K562 (cell line): ENCODE measurements around the gene PRPF8. TPM values are rescaled to one million over a fixed set of nuclear protein-coding genes. Genes with fewer than 3 reads are reported as not detected.

Experiments
- ATAC-seq: fragments of 200-7000 bp; cut with Tn5 transposase; 3 replicates; pipeline ENCODE4 v1.9.1; 2020; ENCODE audit warnings: moderate library complexity
- BruUV-seq: library from RNA; stranded (reverse); fragments of 400-500 nt; replicated peaks from 2 replicates; lab custom pipeline; 2021; lab: Mats Ljungman, UMichigan
- CTCF ChIA-PET: fragments of 300-600 bp; formaldehyde crosslinking; extraction: SDS; loops from one replicate; lab custom pipeline; 2021; ENCODE audit warnings: low intra/inter-chr PET ratio; lab: Yijun Ruan, JAX
- POLR2A ChIA-PET: fragments of 300-600, 350-650 bp; sonication (Branson Sonifier 250); formaldehyde crosslinking; extraction: SDS; loops from one replicate; lab custom pipeline; 2021; ENCODE audit warnings: antibody characterized with exemption, inconsistent platforms; lab: Yijun Ruan, JAX
- DNase-seq, 4 experiments: peaks; one replicate each; pipeline versions ENCODE4 v3.0.0 to v3.0.0-alpha.2; 2011 to 2018; ENCODE audit warnings: low spot score in 3 of 4, mixed read lengths in 3 of 4; ENCODE audit errors: extremely low read depth in 1 of 4
- FAIRE-seq: peaks from 2 replicates; lab custom pipeline; 2011; peaks lifted over from hg19 to GRCh38; lab: Jason Lieb, UNC
- H2AFZ ChIP-seq: 2 replicates; pipeline ENCODE4 v1.6.0; 2011; ENCODE audit warnings: low read depth, low read length, control low read depth, inconsistent platforms
- H3K27ac ChIP-seq: fragments of 200-600 bp; 3 replicates; pipeline ENCODE4 v1.8.0; 2011; ENCODE audit warnings: low read depth, mild to moderate bottlenecking, control low read depth, inconsistent platforms, low read length, moderate library complexity, mixed read lengths; ENCODE audit errors: extremely low read depth
- H3K27me3 ChIP-seq, 2 experiments: fragments of 300-600 bp in 1 of 2; 2 replicates in 1 of 2; 3 replicates in 1 of 2; pipeline versions ENCODE4 v1.6.0 to v1.8.0; 2011; ENCODE audit warnings: inconsistent platforms in 2 of 2, low read length in 2 of 2, mild to moderate bottlenecking in 1 of 2, mixed read lengths in 1 of 2, moderate library complexity in 1 of 2; ENCODE audit not compliant: control insufficient read depth in 2 of 2, insufficient read depth in 2 of 2
- H3K36me3 ChIP-seq: fragments of 300-600 bp; 3 replicates; pipeline ENCODE4 v1.8.0; 2011; ENCODE audit warnings: mild to moderate bottlenecking, low read length, inconsistent platforms; ENCODE audit not compliant: control insufficient read depth, insufficient read depth
- H3K4me1 ChIP-seq, 2 experiments: fragments of 200-600 bp in 1 of 2; replicated peaks in 1 of 2; 2 replicates in 1 of 2; 3 replicates in 1 of 2; pipeline versions ENCODE4 v1.5.1 to v1.8.0; 2011; ENCODE audit warnings: inconsistent platforms in 2 of 2, low read length in 2 of 2, mild to moderate bottlenecking in 1 of 2, mixed read lengths in 1 of 2, moderate library complexity in 1 of 2; ENCODE audit not compliant: control insufficient read depth in 2 of 2, insufficient read depth in 2 of 2
- H3K4me2 ChIP-seq: 2 replicates; pipeline ENCODE4 v1.6.1; 2011; ENCODE audit warnings: low read length, control low read depth, inconsistent platforms, mixed read lengths; ENCODE audit not compliant: insufficient read depth
- H3K4me3 ChIP-seq: fragments of 200-600 bp; sonication (generic), shearing (Covaris generic); 2 replicates; pipeline ENCODE4 v1.5.1; 2016; ENCODE audit warnings: control low read depth, inconsistent platforms
- H3K79me2 ChIP-seq: fragments of 200-600 bp; 3 replicates; pipeline ENCODE4 v1.8.0; 2011; ENCODE audit warnings: low read length, inconsistent platforms; ENCODE audit not compliant: control insufficient read depth, insufficient read depth
- H3K9ac ChIP-seq, 2 experiments: 2 replicates each; pipeline versions ENCODE4 v1.6.0 to v1.6.1; 2011; ENCODE audit warnings: low read depth in 2 of 2, low read length in 2 of 2, control low read depth in 1 of 2, inconsistent platforms in 1 of 2, mild to moderate bottlenecking in 1 of 2, mixed read lengths in 1 of 2; ENCODE audit not compliant: insufficient read depth in 1 of 2
- H3K9me1 ChIP-seq: one replicate; pipeline ENCODE4 v1.6.0; 2011; ENCODE audit warnings: inconsistent platforms, mild to moderate bottlenecking, low read length, moderate library complexity; ENCODE audit not compliant: control insufficient read depth, insufficient read depth
- H3K9me3 ChIP-seq: replicated peaks from 2 replicates; pipeline ENCODE4 v1.5.1; 2011; ENCODE audit warnings: low read depth, low read length, inconsistent platforms; ENCODE audit not compliant: control insufficient read depth, insufficient read depth
- H4K20me1 ChIP-seq: replicated peaks from 2 replicates; pipeline ENCODE4 v1.6.1; 2011; ENCODE audit warnings: low read length, inconsistent platforms, mixed read lengths; ENCODE audit not compliant: control insufficient read depth, insufficient read depth
- KLF13 ChIP-seq: fragments of 450-650 bp; IDR thresholded peaks from 2 replicates; pipeline ENCODE4 v1.6.1; 2016; ENCODE audit warnings: missing genetic modification characterization, low read depth, mild to moderate bottlenecking, missing compliant biosample characterization, moderate library complexity, borderline replicate concordance
- NR2C2 ChIP-seq, 2 experiments: fragments of 200-800 bp in 1 of 2; sonication (Bioruptor generic) in 1 of 2; sonication (generic) in 1 of 2; formaldehyde crosslinking in 1 of 2; IDR thresholded peaks; 2 replicates each; pipeline versions ENCODE4 v1.6.1 to v1.8.0; 2016 to 2022; ENCODE audit warnings: mild to moderate bottlenecking in 1 of 2, missing compliant biosample characterization in 1 of 2, missing genetic modification characterization in 1 of 2, missing genetic modification reagents in 1 of 2
- POLR2A ChIP-seq: fragments of 450-650 bp; conservative IDR thresholded peaks from 2 replicates; pipeline ENCODE4 v1.6.1; 2016
- POLR2AphosphoS5 ChIP-seq: IDR thresholded peaks from 2 replicates; pipeline ENCODE4 v1.6.1; 2011; ENCODE audit warnings: mild to moderate bottlenecking, low read depth, low read length, moderate library complexity; ENCODE audit not compliant: control insufficient read depth, insufficient read depth
- SUPT5H ChIP-seq: fragments of 450-650 bp; IDR thresholded peaks from 2 replicates; pipeline ENCODE4 v1.6.1; 2016
- ZBTB7A ChIP-seq: IDR thresholded peaks from 2 replicates; pipeline ENCODE4 v1.6.1; 2011; ENCODE audit warnings: low read depth, mild to moderate bottlenecking, low read length, moderate library complexity, borderline replicate concordance; ENCODE audit not compliant: control insufficient read depth
- WGBS: fragments of 100-300 bp; shearing (Covaris generic); methylation state at CpG from one replicate; pipeline ENCODE4 v1.1.6; 2016; ENCODE audit warnings: low coverage, mixed read lengths; ENCODE audit not compliant: insufficient coverage; ENCODE audit errors: missing lambda C conversion rate; 5-methylcytosine and 5-hydroxymethylcytosine counted together
- in situ Hi-C: fragments of 300-500 bp; cut with MboI; formaldehyde crosslinking; loops from 4 replicates; pipeline ENCODE4 v1.15.0; 2018; ENCODE audit warnings: inconsistent platforms, mixed read lengths
- intact Hi-C: fragments of 100-400 bp; cut with micrococcal nuclease; formaldehyde crosslinking; loops from 2 replicates; pipeline ENCODE4 v1.14.2; 2022
- polyA plus RNA-seq, 8 experiments: library from polyadenylated mRNA; depleted of rRNA in 4 of 8; stranded (reverse) in 5 of 8; unstranded in 3 of 8; fragments of >200 nt; fragmentation: Nextera tagmentation in 2 of 8; fragmentation: Illumina TruSeq in 1 of 8; extraction: Ambion mirVana in 2 of 8; extraction: Trizol in 1 of 8; gene quantifications; 2 replicates each; pipeline versions ENCODE4 v1.2.1 to v1.2.3, GENCODE V29; 2011 to 2014; ENCODE audit warnings: inconsistent platforms in 1 of 8, missing spikeins in 1 of 8
- total RNA-seq, 7 experiments: library from RNA; depleted of rRNA in 6 of 7; stranded (reverse); fragments of >200 nt in 6 of 7; fragmentation: Illumina TruSeq in 2 of 7; extraction: Trizol in 2 of 7; gene quantifications; 2 replicates each; pipeline versions ENCODE4 v1.2.1 to v1.2.3, GENCODE V29; 2011 to 2021; ENCODE audit warnings: low replicate concordance in 1 of 7

Gene PRPF8
- total and polyA plus RNA-seq, 9 of the 15 experiments (the other 6 are each of a cell fraction or from before 2014, with no cell fraction given), result 64.3 to 294 (median 85.9) TPM

DNA sequence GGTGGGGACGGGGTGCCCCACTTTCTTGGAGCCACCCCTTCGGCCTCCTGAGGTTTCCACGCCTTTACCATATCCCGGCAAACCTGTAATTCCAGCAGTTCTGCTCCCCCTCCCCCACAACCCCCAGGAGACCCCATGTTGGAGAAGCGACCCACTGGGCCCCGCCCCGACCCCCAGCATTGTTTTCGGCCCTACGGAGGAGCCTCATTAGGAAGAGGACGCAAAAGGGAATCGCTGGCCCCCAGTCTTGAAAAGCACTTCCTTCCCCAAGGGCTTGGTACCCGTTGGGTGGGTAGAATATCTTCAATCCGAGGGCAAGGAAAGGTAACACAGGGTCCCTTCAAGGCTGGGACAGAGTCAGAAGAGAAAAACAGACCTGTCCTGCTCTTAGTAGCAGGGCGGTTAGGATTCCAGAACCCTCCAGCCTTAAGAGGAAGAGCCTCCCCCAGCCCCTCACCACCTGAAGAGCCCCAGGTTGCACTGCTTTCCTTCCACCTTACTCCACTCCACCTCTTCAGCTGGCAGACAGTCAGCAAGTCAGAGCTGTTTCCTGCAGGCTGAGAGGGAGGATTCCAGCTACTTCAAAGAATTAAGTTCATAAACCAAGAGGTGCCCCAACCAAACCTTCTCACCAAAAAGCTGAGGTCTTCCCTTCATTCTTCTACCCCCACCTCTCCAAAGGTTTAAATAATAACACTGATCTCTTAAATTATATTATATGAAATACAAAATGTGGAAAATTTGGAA is 26.3 kb upstream of the PRPF8 start:
- Histone ChIP-seq H3K4me3 (peak overlapping the region; percentile 53), H3K36me3 (peaks cover 25% of the 10 kb centered on the region; the same call in 2 of the 3 replicates), H3K4me2 (peak overlapping the region; percentile 67), H3K79me2 (peaks cover 43% of the 10 kb centered on the region), H3K27me3 (no peaks in the 10 kb centered on the region), H4K20me1 (0 out of 2 replicates have a peak, but pooled peaks cover 3% of the 10 kb centered on the region), H2AFZ (no peak overlapping the region; the same call in 1 of the 2 replicates), H3K9me3 (no peaks in the 10 kb centered on the region), H3K9ac (peak overlapping the region; percentile 65 to 92; a peak in 3 of 4 replicates), H3K4me1 (peaks cover 31 to 70% of the 10 kb centered on the region in 2 experiments), H3K9me1 (no peaks in the 10 kb centered on the region), H3K27ac (peak overlapping the region; percentile 66)
- DNase-seq (no peak), ATAC-seq (no peak), FAIRE-seq (no peak)
- intact Hi-C loops, result no loop called here
- BruUV-seq, result no TSS peak
- ChIA-PET POLR2A (interaction anchor here (0.7 kb wide), 1 partner anchor 411 kb away, joined by 3 read pairs; no protein-coding TSS in a partner anchor), CTCF (no interaction called here)
- TF ChIP-seq ZBTB7A (peak; percentile 61), NR2C2 (CRISPR knock-in tag; IDR thresholded peaks at IDR 0.05) (no peak), NR2C2 (tag; IDR thresholded peaks at IDR 0.05) (peak; percentile 82), SUPT5H (0 out of 2 replicates have a peak, but pooled peaks have one; percentile 32), KLF13 (tag) (no peak), POLR2A (peak; percentile 49; the same call in 1 of the 2 replicates), POLR2AphosphoS5 (peak; percentile 47; the same call in 1 of the 2 replicates)
- in situ Hi-C loops, result loop anchor here (5.0 to 10.0 kb wide), 2 partner anchors 39 to 324 kb away; partner anchors contain the start of gene DPH1
- 24% methylated on average over 6 of the region's 14 CpGs for WGBS
